Liver (tissue), 9 donors: ENCODE measurements around the gene CDKL4. TPM values are rescaled to one million over a fixed set of nuclear protein-coding genes. Genes with fewer than 3 reads are reported as not detected.

Source experiments
- DNase-seq: peaks from one replicate; pipeline ENCODE4 v3.0.0-alpha.2; 2017; ENCODE audit warnings: low spot score
- H3K27ac ChIP-seq, 2 donors: one replicate each; pipeline ENCODE4 v1.7.0; 2013; ENCODE audit warnings: inconsistent platforms in 2 of 2, low read length in 2 of 2, control low read depth in 1 of 2, low read depth in 1 of 2, mild to moderate bottlenecking in 1 of 2
- H3K27me3 ChIP-seq, 4 donors: one replicate each; pipeline versions ENCODE4 v1.6.1 to v1.7.0; 2013; ENCODE audit warnings: low read length in 3 of 4, inconsistent platforms in 1 of 4, mild to moderate bottlenecking in 1 of 4, moderate library complexity in 1 of 4; ENCODE audit not compliant: control insufficient read depth in 4 of 4, insufficient read depth in 4 of 4
- H3K36me3 ChIP-seq, 4 donors: one replicate each; pipeline versions ENCODE4 v1.6.1 to v1.7.0; 2013; ENCODE audit warnings: low read length in 3 of 4, mild to moderate bottlenecking in 3 of 4, low read depth in 1 of 4, moderate library complexity in 1 of 4; ENCODE audit not compliant: control insufficient read depth in 4 of 4, insufficient read depth in 3 of 4
- H3K4me1 ChIP-seq, 4 donors: one replicate each; pipeline versions ENCODE4 v1.6.1 to v1.7.0; 2013; ENCODE audit warnings: low read length in 3 of 4, mild to moderate bottlenecking in 3 of 4, moderate library complexity in 1 of 4; ENCODE audit not compliant: control insufficient read depth in 4 of 4, insufficient read depth in 4 of 4
- H3K4me3 ChIP-seq, 3 donors: one replicate each; pipeline versions ENCODE4 v1.6.1 to v1.7.0; 2013; ENCODE audit warnings: low read length in 3 of 3, control low read depth in 1 of 3, low read depth in 1 of 3, mild to moderate bottlenecking in 1 of 3
- H3K9ac ChIP-seq, 2 donors: one replicate each; pipeline ENCODE4 v1.7.0; 2013; ENCODE audit warnings: low read length in 2 of 2, mild to moderate bottlenecking in 2 of 2, moderate library complexity in 2 of 2, control low read depth in 1 of 2, low read depth in 1 of 2
- H3K9me3 ChIP-seq, 4 donors: one replicate each; pipeline versions ENCODE4 v1.6.1 to v1.7.0; 2013; ENCODE audit warnings: low read length in 3 of 4; ENCODE audit not compliant: control insufficient read depth in 4 of 4
- EGR1 ChIP-seq, 2 donors: IDR thresholded peaks; 2 replicates each; pipeline ENCODE4 v1.6.1; 2016 to 2018; ENCODE audit warnings: antibody characterized with exemption in 2 of 2, low read depth in 2 of 2
- FOXA1 ChIP-seq: IDR thresholded peaks from 2 replicates; pipeline ENCODE4 v1.6.1; 2016; ENCODE audit warnings: antibody characterized with exemption
- FOXA2 ChIP-seq: IDR thresholded peaks from 2 replicates; pipeline ENCODE4 v1.6.1; 2016; ENCODE audit warnings: antibody characterized with exemption
- GABPA ChIP-seq, 2 donors: IDR thresholded peaks in 1 of 2; conservative IDR thresholded peaks in 1 of 2; 2 replicates each; pipeline ENCODE4 v1.6.1; 2016; ENCODE audit warnings: antibody characterized with exemption in 2 of 2, mild to moderate bottlenecking in 1 of 2, moderate library complexity in 1 of 2
- HNF4A ChIP-seq, 2 donors: conservative IDR thresholded peaks; 2 replicates each; pipeline ENCODE4 v1.6.1; 2016; ENCODE audit warnings: antibody characterized with exemption in 2 of 2, mild to moderate bottlenecking in 2 of 2
- HNF4G ChIP-seq: IDR thresholded peaks from 2 replicates; pipeline ENCODE4 v1.6.1; 2016; ENCODE audit warnings: antibody characterized with exemption
- JUND ChIP-seq, 2 donors: IDR thresholded peaks; 2 replicates each; pipeline ENCODE4 v1.6.1; 2016; ENCODE audit warnings: antibody characterized with exemption in 2 of 2
- NR2F2 ChIP-seq: IDR thresholded peaks from 2 replicates; pipeline ENCODE4 v1.6.1; 2016; ENCODE audit warnings: antibody characterized with exemption
- RAD21 ChIP-seq, 2 donors: IDR thresholded peaks; 2 replicates each; pipeline ENCODE4 v1.6.1; 2016; ENCODE audit warnings: antibody characterized with exemption in 2 of 2, mild to moderate bottlenecking in 2 of 2
- RXRA ChIP-seq, 2 donors: IDR thresholded peaks; 2 replicates each; pipeline ENCODE4 v1.6.1; 2017 to 2018; ENCODE audit warnings: antibody characterized with exemption in 2 of 2, mild to moderate bottlenecking in 1 of 2
- SP1 ChIP-seq: IDR thresholded peaks from 2 replicates; pipeline ENCODE4 v1.6.1; 2018; ENCODE audit warnings: antibody characterized with exemption, mild to moderate bottlenecking
- TAF1 ChIP-seq: conservative IDR thresholded peaks from 2 replicates; pipeline ENCODE4 v1.6.1; 2016; ENCODE audit warnings: antibody characterized with exemption, mild to moderate bottlenecking
- YY1 ChIP-seq: IDR thresholded peaks from 2 replicates; pipeline ENCODE4 v1.6.1; 2016; ENCODE audit warnings: antibody characterized with exemption, mild to moderate bottlenecking
- WGBS: extraction: QIAGEN DNeasy Blood & Tissue Kit; methylation state at CpG from one replicate; pipeline ENCODE4 v1.1.7; 2013; 5-methylcytosine and 5-hydroxymethylcytosine counted together
- polyA plus RNA-seq, 2 donors: library from polyadenylated mRNA; stranded (reverse) in 1 of 2; unstranded in 1 of 2; fragments of 200-250 nt in 1 of 2; fragments of >200 nt in 1 of 2; fragmentation: Nextera tagmentation in 1 of 2; extraction: Ambion mirVana in 1 of 2; gene quantifications; one replicate each; pipeline versions ENCODE4 v1.2.1 to v1.2.3, GENCODE V29; 2013 to 2015
- total RNA-seq, 2 donors: library from RNA; depleted of rRNA; stranded (reverse); fragments of >200 nt; gene quantifications; one replicate each; pipeline ENCODE4 v1.2.3, GENCODE V29; 2014
- TF ChIP-seq, protein P1 (sequence below): IDR thresholded peaks from 2 replicates; pipeline ENCODE4 v1.6.1; 2016; ENCODE audit warnings: antibody characterized with exemption
- TF ChIP-seq, protein P2 (sequence below): IDR thresholded peaks from 2 replicates; pipeline ENCODE4 v1.6.1; 2016; ENCODE audit warnings: antibody characterized with exemption
- TF ChIP-seq, protein P3 (sequence below): IDR thresholded peaks from 2 replicates; pipeline ENCODE4 v1.6.1; 2016; ENCODE audit warnings: antibody characterized with exemption, mild to moderate bottlenecking
- TF ChIP-seq, protein P4 (sequence below): IDR thresholded peaks from 2 replicates; pipeline ENCODE4 v1.6.1; 2016; ENCODE audit warnings: antibody characterized with exemption
- TF ChIP-seq, protein P5 (sequence below): fragments of 150-350 bp; IDR thresholded peaks from 2 replicates; pipeline ENCODE4 v1.5.1; 2017; ENCODE audit warnings: improper control_type of control experiment, low read depth, low read length; ENCODE audit not compliant: missing input control
- donor health status: healthy.
- donor health status: healthy.
- donor health status: healthy.
- donor health status: healthy.
- donor health status: healthy.

The CDKL4 gene
- total and polyA plus RNA-seq, 4 donors: 0.25 to 1.1 TPM; not detected in 2

DNA sequence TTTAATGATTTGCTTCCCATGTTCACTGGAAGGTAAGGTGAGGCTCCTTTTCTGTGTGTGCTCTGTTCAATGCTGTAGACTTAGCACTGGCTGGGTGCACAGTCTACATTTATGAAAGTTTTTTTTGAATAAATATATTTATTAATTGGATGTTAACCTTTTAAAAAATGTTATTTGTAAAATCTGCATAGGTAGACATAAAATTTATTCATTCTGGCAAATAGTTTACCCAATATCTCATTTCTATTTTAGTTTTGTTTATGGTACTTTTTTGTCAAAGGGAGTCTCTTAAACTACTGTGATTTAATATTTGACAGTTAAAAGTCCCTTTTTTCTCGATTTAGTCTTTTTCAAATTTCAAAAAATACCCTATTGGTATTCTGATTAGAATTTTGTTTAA is 19.9 kb downstream of the CDKL4 start:
- no peak overlapping the region for H3K27ac ChIP-seq
- no peak for TF ChIP-seq JUND (IDR thresholded peaks at IDR 0.05)
- TF ChIP-seq, protein P1, sequence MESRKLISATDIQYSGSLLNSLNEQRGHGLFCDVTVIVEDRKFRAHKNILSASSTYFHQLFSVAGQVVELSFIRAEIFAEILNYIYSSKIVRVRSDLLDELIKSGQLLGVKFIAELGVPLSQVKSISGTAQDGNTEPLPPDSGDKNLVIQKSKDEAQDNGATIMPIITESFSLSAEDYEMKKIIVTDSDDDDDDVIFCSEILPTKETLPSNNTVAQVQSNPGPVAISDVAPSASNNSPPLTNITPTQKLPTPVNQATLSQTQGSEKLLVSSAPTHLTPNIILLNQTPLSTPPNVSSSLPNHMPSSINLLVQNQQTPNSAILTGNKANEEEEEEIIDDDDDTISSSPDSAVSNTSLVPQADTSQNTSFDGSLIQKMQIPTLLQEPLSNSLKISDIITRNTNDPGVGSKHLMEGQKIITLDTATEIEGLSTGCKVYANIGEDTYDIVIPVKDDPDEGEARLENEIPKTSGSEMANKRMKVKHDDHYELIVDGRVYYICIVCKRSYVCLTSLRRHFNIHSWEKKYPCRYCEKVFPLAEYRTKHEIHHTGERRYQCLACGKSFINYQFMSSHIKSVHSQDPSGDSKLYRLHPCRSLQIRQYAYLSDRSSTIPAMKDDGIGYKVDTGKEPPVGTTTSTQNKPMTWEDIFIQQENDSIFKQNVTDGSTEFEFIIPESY: no peak
- TF ChIP-seq, protein P2, sequence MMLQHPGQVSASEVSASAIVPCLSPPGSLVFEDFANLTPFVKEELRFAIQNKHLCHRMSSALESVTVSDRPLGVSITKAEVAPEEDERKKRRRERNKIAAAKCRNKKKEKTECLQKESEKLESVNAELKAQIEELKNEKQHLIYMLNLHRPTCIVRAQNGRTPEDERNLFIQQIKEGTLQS: no peak
- no peak overlapping the region for H3K4me3 ChIP-seq
- H3K4me1 ChIP-seq: peaks cover 0 to 4% (median 1%) of the 10 kb centered on the region in 4 donors
- no peak for DNase-seq
- H3K27me3 ChIP-seq: no peaks in the 10 kb centered on the region
- H3K9ac ChIP-seq: no peak overlapping the region
- no peaks in the 10 kb centered on the region for H3K36me3 ChIP-seq
- H3K9me3 ChIP-seq: no peaks in the 10 kb centered on the region
- 91% methylated on average over 1 of the region's 1 CpG for WGBS

DNA sequence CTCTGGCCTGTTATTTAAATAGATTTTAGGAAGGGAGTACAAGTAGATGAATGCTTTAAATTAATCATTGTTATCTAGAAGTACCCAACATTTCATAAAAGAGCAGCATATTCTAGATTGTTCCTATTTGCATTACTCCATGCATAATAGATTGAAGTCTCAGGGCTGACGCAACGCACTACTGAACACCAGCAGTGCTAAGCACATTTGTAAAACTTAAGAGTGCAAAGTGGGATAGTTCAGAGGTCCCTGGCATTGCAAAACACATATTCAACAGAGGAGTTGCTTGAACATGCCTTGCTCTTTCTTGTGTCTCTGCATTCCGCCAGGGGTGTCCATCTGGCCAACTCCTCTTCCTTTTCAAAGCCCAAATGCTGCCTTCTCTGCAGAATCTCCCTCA is 22.3 kb downstream of the CDKL4 start:
- Histone ChIP-seq H3K27ac (no peak overlapping the region), H3K27me3 (no peaks in the 10 kb centered on the region), H3K9ac (no peak overlapping the region), H3K36me3 (no peaks in the 10 kb centered on the region), H3K9me3 (no peaks in the 10 kb centered on the region), H3K4me3 (no peak overlapping the region), H3K4me1 (no peaks in the 10 kb centered on the region)
- no peak for TF ChIP-seq RXRA (IDR thresholded peaks at IDR 0.05)
- no peak for TF ChIP-seq EGR1 (IDR thresholded peaks at IDR 0.05; ENCODE audit: low read depth in 2 of 2)
- TF ChIP-seq JUND (IDR thresholded peaks at IDR 0.05): no peak
- TF ChIP-seq RAD21 (IDR thresholded peaks at IDR 0.05): no peak
- TF ChIP-seq HNF4A (conservative IDR thresholded peaks at IDR 0.05): no peak
- TF ChIP-seq YY1: no peak
- no peak for TF ChIP-seq HNF4G
- 95% methylated on average over 3 of the region's 3 CpGs for WGBS
- no peak for DNase-seq

- no peak for DNase-seq
- Histone ChIP-seq H3K4me1 (no peaks in the 10 kb centered on the region), H3K27ac (no peak overlapping the region), H3K9me3 (no peaks in the 10 kb centered on the region), H3K4me3 (no peak overlapping the region), H3K36me3 (no peaks in the 10 kb centered on the region), H3K27me3 (no peaks in the 10 kb centered on the region), H3K9ac (no peak overlapping the region)
- WGBS: 96% methylated on average over 2 of the region's 2 CpGs
- TF ChIP-seq SP1 (no peak), GABPA (IDR thresholded peaks at IDR 0.05 in 1 of 2, conservative IDR thresholded peaks at IDR 0.05 in 1 of 2) (no peak), RXRA (IDR thresholded peaks at IDR 0.05) (no peak), FOXA2 (no peak), HNF4G (no peak), HNF4A (conservative IDR thresholded peaks at IDR 0.05) (no peak), NR2F2 (no peak), YY1 (no peak), TAF1 (no peak), RAD21 (IDR thresholded peaks at IDR 0.05) (no peak), FOXA1 (no peak), JUND (IDR thresholded peaks at IDR 0.05) (no peak), EGR1 (IDR thresholded peaks at IDR 0.05; ENCODE audit: low read depth in 2 of 2) (no peak)
- TF ChIP-seq, protein P3, sequence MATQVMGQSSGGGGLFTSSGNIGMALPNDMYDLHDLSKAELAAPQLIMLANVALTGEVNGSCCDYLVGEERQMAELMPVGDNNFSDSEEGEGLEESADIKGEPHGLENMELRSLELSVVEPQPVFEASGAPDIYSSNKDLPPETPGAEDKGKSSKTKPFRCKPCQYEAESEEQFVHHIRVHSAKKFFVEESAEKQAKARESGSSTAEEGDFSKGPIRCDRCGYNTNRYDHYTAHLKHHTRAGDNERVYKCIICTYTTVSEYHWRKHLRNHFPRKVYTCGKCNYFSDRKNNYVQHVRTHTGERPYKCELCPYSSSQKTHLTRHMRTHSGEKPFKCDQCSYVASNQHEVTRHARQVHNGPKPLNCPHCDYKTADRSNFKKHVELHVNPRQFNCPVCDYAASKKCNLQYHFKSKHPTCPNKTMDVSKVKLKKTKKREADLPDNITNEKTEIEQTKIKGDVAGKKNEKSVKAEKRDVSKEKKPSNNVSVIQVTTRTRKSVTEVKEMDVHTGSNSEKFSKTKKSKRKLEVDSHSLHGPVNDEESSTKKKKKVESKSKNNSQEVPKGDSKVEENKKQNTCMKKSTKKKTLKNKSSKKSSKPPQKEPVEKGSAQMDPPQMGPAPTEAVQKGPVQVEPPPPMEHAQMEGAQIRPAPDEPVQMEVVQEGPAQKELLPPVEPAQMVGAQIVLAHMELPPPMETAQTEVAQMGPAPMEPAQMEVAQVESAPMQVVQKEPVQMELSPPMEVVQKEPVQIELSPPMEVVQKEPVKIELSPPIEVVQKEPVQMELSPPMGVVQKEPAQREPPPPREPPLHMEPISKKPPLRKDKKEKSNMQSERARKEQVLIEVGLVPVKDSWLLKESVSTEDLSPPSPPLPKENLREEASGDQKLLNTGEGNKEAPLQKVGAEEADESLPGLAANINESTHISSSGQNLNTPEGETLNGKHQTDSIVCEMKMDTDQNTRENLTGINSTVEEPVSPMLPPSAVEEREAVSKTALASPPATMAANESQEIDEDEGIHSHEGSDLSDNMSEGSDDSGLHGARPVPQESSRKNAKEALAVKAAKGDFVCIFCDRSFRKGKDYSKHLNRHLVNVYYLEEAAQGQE: no peak
- TF ChIP-seq, protein P4, sequence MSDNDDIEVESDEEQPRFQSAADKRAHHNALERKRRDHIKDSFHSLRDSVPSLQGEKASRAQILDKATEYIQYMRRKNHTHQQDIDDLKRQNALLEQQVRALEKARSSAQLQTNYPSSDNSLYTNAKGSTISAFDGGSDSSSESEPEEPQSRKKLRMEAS: no peak
- TF ChIP-seq, protein P1: no peak
- TF ChIP-seq, protein P2: no peak
- TF ChIP-seq, protein P5, sequence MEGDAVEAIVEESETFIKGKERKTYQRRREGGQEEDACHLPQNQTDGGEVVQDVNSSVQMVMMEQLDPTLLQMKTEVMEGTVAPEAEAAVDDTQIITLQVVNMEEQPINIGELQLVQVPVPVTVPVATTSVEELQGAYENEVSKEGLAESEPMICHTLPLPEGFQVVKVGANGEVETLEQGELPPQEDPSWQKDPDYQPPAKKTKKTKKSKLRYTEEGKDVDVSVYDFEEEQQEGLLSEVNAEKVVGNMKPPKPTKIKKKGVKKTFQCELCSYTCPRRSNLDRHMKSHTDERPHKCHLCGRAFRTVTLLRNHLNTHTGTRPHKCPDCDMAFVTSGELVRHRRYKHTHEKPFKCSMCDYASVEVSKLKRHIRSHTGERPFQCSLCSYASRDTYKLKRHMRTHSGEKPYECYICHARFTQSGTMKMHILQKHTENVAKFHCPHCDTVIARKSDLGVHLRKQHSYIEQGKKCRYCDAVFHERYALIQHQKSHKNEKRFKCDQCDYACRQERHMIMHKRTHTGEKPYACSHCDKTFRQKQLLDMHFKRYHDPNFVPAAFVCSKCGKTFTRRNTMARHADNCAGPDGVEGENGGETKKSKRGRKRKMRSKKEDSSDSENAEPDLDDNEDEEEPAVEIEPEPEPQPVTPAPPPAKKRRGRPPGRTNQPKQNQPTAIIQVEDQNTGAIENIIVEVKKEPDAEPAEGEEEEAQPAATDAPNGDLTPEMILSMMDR: no peak
These were observed 23.6 kb downstream of the CDKL4 start for GRCh38 chr2:39220136-39220535.
